HepG2 (cell line): ENCODE results near the gene MED1. TPM values are rescaled to one million over a fixed set of nuclear protein-coding genes. Genes with fewer than 3 reads are reported as not detected.

ENCODE experiments used
- CC2D1A ChIP-seq: sonication (generic); formaldehyde crosslinking; IDR thresholded peaks from 2 replicates; pipeline ENCODE4 v1.8.1; 2023; ENCODE audit warnings: mild to moderate bottlenecking, missing genetic modification reagents
- CEBPG ChIP-seq: IDR thresholded peaks from 2 replicates; pipeline ENCODE4 v1.6.1; 2016
- DMAP1 ChIP-seq: IDR thresholded peaks from 2 replicates; pipeline ENCODE4 v1.6.1; 2016
- DR1 ChIP-seq: sonication (generic); formaldehyde crosslinking; IDR thresholded peaks from 2 replicates; pipeline ENCODE4 v1.8.0; 2021; ENCODE audit warnings: mild to moderate bottlenecking, missing genetic modification reagents, inconsistent platforms
- ERF ChIP-seq: IDR thresholded peaks from 2 replicates; pipeline ENCODE4 v1.6.1; 2018; ENCODE audit warnings: missing biosample characterization, missing genetic modification reagents
- FUBP1 ChIP-seq: sonication (generic); formaldehyde crosslinking; IDR thresholded peaks from 2 replicates; pipeline ENCODE4 v1.5.1; 2020; ENCODE audit warnings: missing genetic modification reagents, mild to moderate bottlenecking, borderline replicate concordance
- KLF6 ChIP-seq: IDR thresholded peaks from 2 replicates; pipeline ENCODE4 v1.8.0; 2016; ENCODE audit warnings: missing biosample characterization, missing genetic modification reagents
- MZF1 ChIP-seq: sonication (generic); formaldehyde crosslinking; IDR thresholded peaks from 2 replicates; pipeline ENCODE4 v1.8.1; 2023; ENCODE audit warnings: mild to moderate bottlenecking, missing genetic modification reagents, borderline replicate concordance
- NCOR1 ChIP-seq: fragments of 200-600 bp; sonication (generic); IDR thresholded peaks from 2 replicates; pipeline ENCODE4 v1.7.0; 2017; ENCODE audit warnings: antibody characterized with exemption, low read length, borderline replicate concordance
- POLR2A ChIP-seq, 2 experiments: IDR thresholded peaks; 2 replicates each; pipeline ENCODE4 v1.6.1; 2011; ENCODE audit warnings: low read depth in 2 of 2, low read length in 2 of 2, mild to moderate bottlenecking in 1 of 2, moderate library complexity in 1 of 2; ENCODE audit not compliant: insufficient read depth in 1 of 2
- RARA ChIP-seq: IDR thresholded peaks from 2 replicates; pipeline ENCODE4 v1.6.1; 2016; ENCODE audit warnings: missing genetic modification reagents, missing compliant biosample characterization
- RBM22 ChIP-seq: fragments of 200-400 bp; formaldehyde crosslinking; optimal IDR thresholded peaks from 2 replicates; pipeline ENCODE3; 2017; ENCODE audit warnings: mild to moderate bottlenecking, low read length, moderate library complexity
- SRF ChIP-seq: IDR thresholded peaks from 2 replicates; pipeline ENCODE4 v1.6.1; 2011; ENCODE audit warnings: mild to moderate bottlenecking, low read depth, low read length, moderate library complexity
- ZNF142 ChIP-seq: sonication (generic); formaldehyde crosslinking; IDR thresholded peaks from 2 replicates; pipeline ENCODE4 v1.4.0; 2020; ENCODE audit warnings: missing genetic modification reagents
- ZNF3 ChIP-seq: IDR thresholded peaks from 2 replicates; pipeline ENCODE4 v1.7.0; 2017; ENCODE audit warnings: inconsistent platforms
- ZNF362 ChIP-seq: sonication (generic); formaldehyde crosslinking; IDR thresholded peaks from 2 replicates; pipeline ENCODE4 v1.4.0; 2020; ENCODE audit warnings: missing genetic modification reagents, mild to moderate bottlenecking, borderline replicate concordance
- ZNF383 ChIP-seq: sonication (generic); formaldehyde crosslinking; IDR thresholded peaks from 2 replicates; pipeline ENCODE4 v1.4.0; 2020; ENCODE audit warnings: missing genetic modification reagents, mild to moderate bottlenecking, borderline replicate concordance
- ZNF589 ChIP-seq: sonication (generic); formaldehyde crosslinking; conservative IDR thresholded peaks from 2 replicates; pipeline ENCODE4 v1.8.0; 2022; ENCODE audit warnings: mild to moderate bottlenecking, moderate library complexity, missing genetic modification reagents
- ZNF883 ChIP-seq: sonication (generic); formaldehyde crosslinking; IDR thresholded peaks from 2 replicates; pipeline ENCODE4 v1.5.1; 2020; ENCODE audit warnings: mild to moderate bottlenecking, missing genetic modification reagents; ENCODE audit errors: not compliant biosample characterization
- polyA plus RNA-seq, 8 experiments: library from polyadenylated mRNA; depleted of rRNA in 3 of 8; stranded (reverse) in 7 of 8; unstranded in 1 of 8; fragments of >200 nt; fragmentation: Illumina TruSeq in 4 of 8; extraction: Trizol in 4 of 8; gene quantifications; 2 replicates each; pipeline versions ENCODE4 v1.2.1 to v1.2.3, GENCODE V29; 2011 to 2016; ENCODE audit warnings: low read depth in 4 of 8, missing spikeins in 1 of 8, mixed read lengths in 1 of 8; ENCODE audit not compliant: insufficient read depth in 1 of 8
- total RNA-seq, 5 experiments: library from RNA; depleted of rRNA; stranded (reverse); fragments of >200 nt; fragmentation: Illumina TruSeq; extraction: Trizol; gene quantifications; 2 replicates each; pipeline ENCODE4 v1.2.3, GENCODE V29; 2016; ENCODE audit warnings: low read depth in 1 of 5
- TF ChIP-seq, protein P1 (sequence below): sonication (generic); formaldehyde crosslinking; conservative IDR thresholded peaks from 2 replicates; pipeline ENCODE4 v1.8.0; 2022; ENCODE audit warnings: low read depth, missing genetic modification reagents

MED1 gene
- total and polyA plus RNA-seq, 2 of the 13 experiments (the other 11 are each of a cell fraction or from before 2014, with no cell fraction given): 37.5 to 40.1 TPM

DNA sequence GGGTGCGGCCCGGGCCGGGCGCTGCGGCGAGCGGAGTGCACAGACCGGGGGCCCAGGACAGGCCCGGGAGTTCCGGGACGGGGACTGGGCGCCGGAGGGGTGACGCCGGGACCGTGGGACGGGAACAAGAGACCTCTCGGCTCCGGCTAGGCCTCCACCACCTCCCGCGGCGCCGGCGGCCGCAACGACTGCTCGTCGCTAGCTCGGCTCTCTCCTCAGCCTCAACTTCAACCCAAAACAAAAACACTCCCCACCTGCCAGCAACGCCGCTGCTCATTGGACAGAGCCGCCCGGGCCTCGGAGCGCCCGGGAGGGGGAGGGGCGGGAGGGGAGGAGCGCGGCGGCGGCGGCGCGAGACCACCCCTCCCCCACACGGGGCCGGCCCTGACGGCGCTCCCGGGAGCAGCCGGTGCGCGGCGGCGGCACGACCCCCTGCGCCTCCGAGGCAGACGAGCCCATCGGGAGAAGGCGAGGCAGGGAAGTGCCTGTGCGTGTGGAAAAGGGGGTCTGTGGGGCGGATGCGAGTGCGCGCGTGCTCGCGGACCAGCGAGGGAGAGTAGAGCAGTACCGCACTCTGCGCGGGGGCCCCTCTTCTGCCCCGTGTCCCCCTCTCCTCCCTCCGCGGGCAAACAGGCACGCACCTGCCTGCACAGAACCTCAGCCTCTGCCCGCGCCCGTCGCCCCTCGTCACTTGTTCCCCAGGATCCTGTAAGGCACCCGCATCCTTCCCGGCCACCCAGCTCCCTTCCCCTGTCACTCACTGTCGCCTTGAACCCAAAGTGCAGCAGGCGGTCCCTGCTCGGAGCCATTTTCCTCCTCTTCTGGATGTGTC is 49.4 kb downstream of the MED1 start, which contains the start of gene FBXL20 (continued):
- TF ChIP-seq DR1 (peak; percentile 60; the same call in 1 of the 2 replicates), RBM22 (no peak), NCOR1 (no peak), ZNF383 (CRISPR knock-in tag) (0 out of 2 replicates have a peak, but pooled peaks have one; percentile 59), RARA (no peak), FUBP1 (CRISPR knock-in tag) (no peak), ERF (CRISPR knock-in tag) (no peak; the same call in 1 of the 2 replicates), ZNF3 (CRISPR knock-in tag) (no peak), CEBPG (CRISPR knock-in tag) (no peak), KLF6 (CRISPR knock-in tag) (peak; percentile 64; the same call in 1 of the 2 replicates), ZNF362 (CRISPR knock-in tag) (no peak), ZNF589 (CRISPR knock-in tag) (peak; percentile 47), DMAP1 (CRISPR knock-in tag) (peak; percentile 72), MZF1 (CRISPR knock-in tag) (no peak), SRF (no peak), ZNF142 (CRISPR knock-in tag) (peak; percentile 71; the same call in 1 of the 2 replicates), CC2D1A (CRISPR knock-in tag) (no peak), ZNF883 (peak; percentile 59), POLR2A (IDR thresholded peaks at IDR 0.05; ENCODE audit: insufficient read depth in 1 of 2, low read depth in 2 of 2, low read length in 2 of 2) (peak; percentile 88 to 93)
- TF ChIP-seq, protein P1, sequence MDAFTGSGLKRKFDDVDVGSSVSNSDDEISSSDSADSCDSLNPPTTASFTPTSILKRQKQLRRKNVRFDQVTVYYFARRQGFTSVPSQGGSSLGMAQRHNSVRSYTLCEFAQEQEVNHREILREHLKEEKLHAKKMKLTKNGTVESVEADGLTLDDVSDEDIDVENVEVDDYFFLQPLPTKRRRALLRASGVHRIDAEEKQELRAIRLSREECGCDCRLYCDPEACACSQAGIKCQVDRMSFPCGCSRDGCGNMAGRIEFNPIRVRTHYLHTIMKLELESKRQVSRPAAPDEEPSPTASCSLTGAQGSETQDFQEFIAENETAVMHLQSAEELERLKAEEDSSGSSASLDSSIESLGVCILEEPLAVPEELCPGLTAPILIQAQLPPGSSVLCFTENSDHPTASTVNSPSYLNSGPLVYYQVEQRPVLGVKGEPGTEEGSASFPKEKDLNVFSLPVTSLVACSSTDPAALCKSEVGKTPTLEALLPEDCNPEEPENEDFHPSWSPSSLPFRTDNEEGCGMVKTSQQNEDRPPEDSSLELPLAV: 0 out of 2 replicates have a peak, but pooled peaks have one; percentile 26
